ENCODE data around the gene EXOC3L1.

GRCh38 chr16:67191411-67191994 lies 1.6 kb upstream of the EXOC3L1 start:
- TF ChIP-seq CTCF (conservative IDR thresholded peaks at IDR 0.05 in 1 of 2, IDR thresholded peaks at IDR 0.05 in 1 of 2; ENCODE audit: low read depth in 1 of 2, low read length in 2 of 2) (no peak), EZH2 (IDR thresholded peaks at IDR 0.05; ENCODE audit: low read length, missing control alignments) (no peak)

All from fibroblast of lung (primary cell).